Endothelial cell of umbilical vein (primary cell): Measurements from ENCODE around the gene MIER1. TPM values are rescaled to one million over a fixed set of nuclear protein-coding genes. Genes with fewer than 3 reads are reported as not detected.

Source experiments
- BruUV-seq: library from RNA; stranded (reverse); fragments of 400-500 nt; replicated peaks from 2 replicates; lab custom pipeline; 2021; lab: Mats Ljungman, UMichigan
- CTCF ChIA-PET: fragments of 300-600, 350-600 bp; sonication (Branson Sonifier 250); formaldehyde crosslinking; loops from one replicate; lab custom pipeline; 2021; ENCODE audit warnings: antibody characterized with exemption, inconsistent platforms; lab: Charles Lee
- POLR2A ChIA-PET: fragments of 300-600, 350-600 bp; sonication (Branson Sonifier 250); formaldehyde crosslinking; loops from one replicate; lab custom pipeline; 2021; ENCODE audit warnings: antibody characterized with exemption, inconsistent platforms; lab: Charles Lee
- DNase-seq: peaks from one replicate; pipeline ENCODE4 v3.0.0-alpha.2; 2011; ENCODE audit warnings: low read depth, low spot score
- FAIRE-seq: peaks from 2 replicates; lab custom pipeline; 2011; peaks lifted over from hg19 to GRCh38; lab: Jason Lieb, UNC
- H2AFZ ChIP-seq: 2 replicates; pipeline ENCODE4 v1.6.0; 2012; ENCODE audit warnings: low read depth, low read length, control low read depth, inconsistent platforms
- H3K27ac ChIP-seq: 2 replicates; pipeline ENCODE4 v1.5.1; 2011; ENCODE audit warnings: low read depth, mild to moderate bottlenecking, control low read depth, low read length, moderate library complexity; ENCODE audit not compliant: insufficient read depth
- H3K27me3 ChIP-seq, 2 experiments: 2 replicates each; pipeline versions ENCODE4 v1.6.0 to v1.6.1; 2011; ENCODE audit warnings: low read length in 2 of 2, mixed read lengths in 1 of 2; ENCODE audit not compliant: control insufficient read depth in 2 of 2, insufficient read depth in 2 of 2
- H3K36me3 ChIP-seq, 2 experiments: 2 replicates in 1 of 2; 3 replicates in 1 of 2; pipeline ENCODE4 v1.5.1; 2011; ENCODE audit warnings: low read length in 2 of 2, mild to moderate bottlenecking in 1 of 2, moderate library complexity in 1 of 2; ENCODE audit not compliant: control insufficient read depth in 2 of 2, insufficient read depth in 2 of 2; ENCODE audit errors: extremely low read depth in 1 of 2
- H3K4me1 ChIP-seq: 3 replicates; pipeline ENCODE4 v1.5.1; 2011; ENCODE audit warnings: mild to moderate bottlenecking, low read length; ENCODE audit not compliant: control insufficient read depth, insufficient read depth; ENCODE audit errors: extremely low read depth
- H3K4me2 ChIP-seq: 2 replicates; pipeline ENCODE4 v1.6.1; 2011; ENCODE audit warnings: low read length, control low read depth, mixed read lengths; ENCODE audit not compliant: insufficient read depth
- H3K4me3 ChIP-seq, 3 experiments: fragments of 200-600 bp in 1 of 3; sonication (generic), shearing (Covaris generic) in 1 of 3; replicated peaks in 1 of 3; 2 replicates each; pipeline ENCODE4 v1.5.1; 2011 to 2016; ENCODE audit warnings: control low read depth in 3 of 3, low read length in 3 of 3, mild to moderate bottlenecking in 2 of 3, inconsistent platforms in 1 of 3, low read depth in 1 of 3, moderate library complexity in 1 of 3; ENCODE audit not compliant: insufficient read depth in 1 of 3
- H3K79me2 ChIP-seq: 2 replicates; pipeline ENCODE4 v1.6.0; 2012; ENCODE audit warnings: low read length, inconsistent platforms; ENCODE audit not compliant: control insufficient read depth, insufficient read depth
- H3K9ac ChIP-seq: replicated peaks from 2 replicates; pipeline ENCODE3; 2011; ENCODE audit warnings: low read length, control low read depth; ENCODE audit not compliant: insufficient read depth; ENCODE audit errors: extremely low read depth
- H3K9me1 ChIP-seq: replicated peaks from 3 replicates; pipeline ENCODE4 v1.6.0; 2011; ENCODE audit warnings: mild to moderate bottlenecking, low read length; ENCODE audit not compliant: control insufficient read depth, insufficient read depth; ENCODE audit errors: extremely low read depth
- H3K9me3 ChIP-seq: replicated peaks from 2 replicates; pipeline ENCODE4 v1.5.1; 2012; ENCODE audit warnings: low read length, inconsistent platforms; ENCODE audit not compliant: control insufficient read depth, insufficient read depth
- H4K20me1 ChIP-seq: replicated peaks from 2 replicates; pipeline ENCODE3; 2011; ENCODE audit warnings: mild to moderate bottlenecking, low read length; ENCODE audit not compliant: control insufficient read depth, insufficient read depth; ENCODE audit errors: extremely low read depth
- EZH2 ChIP-seq: IDR thresholded peaks from 2 replicates; pipeline ENCODE4 v1.6.1; 2012; ENCODE audit warnings: borderline replicate concordance, low read depth, mild to moderate bottlenecking, moderate library complexity, low read length, inconsistent platforms; ENCODE audit not compliant: severe bottlenecking
- FOS ChIP-seq: IDR thresholded peaks from 2 replicates; pipeline ENCODE4 v1.6.1; 2011; ENCODE audit warnings: mild to moderate bottlenecking, low read length, moderate library complexity, borderline replicate concordance; ENCODE audit not compliant: insufficient read depth
- GATA2 ChIP-seq: IDR thresholded peaks from 2 replicates; pipeline ENCODE4 v1.7.0; 2011; ENCODE audit warnings: low read depth, mild to moderate bottlenecking, moderate library complexity, mixed read lengths, low read length; ENCODE audit not compliant: insufficient read length, insufficient read depth
- JUN ChIP-seq: IDR thresholded peaks from 2 replicates; pipeline ENCODE4 v1.6.1; 2011; ENCODE audit warnings: borderline replicate concordance, low read depth; ENCODE audit not compliant: insufficient read length, insufficient read depth
- MAX ChIP-seq: IDR thresholded peaks from 2 replicates; pipeline ENCODE4 v1.6.1; 2011; ENCODE audit not compliant: insufficient read depth, insufficient read length
- MYC ChIP-seq: IDR thresholded peaks from one replicate; pipeline ENCODE4 v1.6.1; 2011; ENCODE audit warnings: mild to moderate bottlenecking, low read depth, low read length
- POLR2A ChIP-seq: IDR thresholded peaks from 2 replicates; pipeline ENCODE4 v1.6.1; 2012; ENCODE audit warnings: low read depth, mild to moderate bottlenecking, control low read depth, low read length
- POLR2AphosphoS5 ChIP-seq: IDR thresholded peaks from 2 replicates; pipeline ENCODE4 v1.6.1; 2012; ENCODE audit warnings: low read depth, mild to moderate bottlenecking, control low read depth, low read length, moderate library complexity; ENCODE audit not compliant: insufficient read depth
- dilution Hi-C: fragments of 300-500 bp; cut with MboI; formaldehyde crosslinking; loops from one replicate; pipeline ENCODE4 v1.15.0; 2019; ENCODE audit warnings: low sequenced_read_pairs; ENCODE audit not compliant: extremely low pct_ligation_motif_present
- intact Hi-C: fragments of 100-400 bp; cut with micrococcal nuclease; formaldehyde crosslinking; loops from one replicate; pipeline ENCODE4 v1.10.0; 2022
- polyA plus RNA-seq, 4 experiments: library from polyadenylated mRNA; depleted of rRNA in 3 of 4; stranded (reverse) in 3 of 4; unstranded in 1 of 4; fragments of >200 nt; gene quantifications; 2 replicates each; pipeline versions ENCODE4 v1.2.1 to v1.2.3, GENCODE V29; 2011 to 2012; ENCODE audit warnings: missing spikeins in 1 of 4
- total RNA-seq: library from RNA; stranded (reverse); gene quantifications from 2 replicates; pipeline ENCODE4 v1.2.3, GENCODE V29; 2021
- TF ChIP-seq, protein P1 (sequence below), 2 donors: IDR thresholded peaks; 1 replicate in 1 of 2; 2 replicates in 1 of 2; pipeline ENCODE4 v1.5.1; 2011; ENCODE audit warnings: low read length in 2 of 2, mild to moderate bottlenecking in 2 of 2, moderate library complexity in 2 of 2, control low read depth in 1 of 2, inconsistent platforms in 1 of 2, low read depth in 1 of 2; ENCODE audit not compliant: insufficient read depth in 1 of 2; ENCODE audit errors: extremely low read depth in 1 of 2

Gene MIER1
- total and polyA plus RNA-seq, 2 donors (not counting 3 experiments of a cell fraction or from before 2014, with no cell fraction given): 7.3 to 36.8 TPM

DNA sequence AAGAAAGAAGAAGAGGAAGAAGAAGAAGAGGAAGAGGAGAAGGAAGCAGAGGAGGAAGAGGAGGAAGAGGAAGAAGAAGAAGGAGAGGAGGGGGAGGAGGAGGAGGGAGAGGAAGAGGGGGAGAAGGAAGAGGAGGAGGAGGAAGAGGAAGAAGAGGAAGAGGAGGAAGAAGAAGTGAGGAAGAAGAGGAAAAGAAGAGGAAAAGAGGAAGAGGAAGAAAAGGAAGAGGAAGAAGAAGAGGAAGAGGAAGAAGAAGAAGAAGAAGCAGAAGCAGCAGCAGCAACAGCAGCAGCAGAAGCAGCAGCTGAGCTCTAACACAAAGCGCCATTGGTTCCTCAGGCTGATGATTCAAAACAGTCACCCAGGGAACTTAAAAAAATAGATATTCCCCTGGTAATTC lies 34.2 kb upstream of the MIER1 start:
- H3K9me1 ChIP-seq: no peaks in the 10 kb centered on the region
- H3K4me2 ChIP-seq: no peak overlapping the region
- H3K27me3 ChIP-seq: no peaks in the 10 kb centered on the region
- H3K9ac ChIP-seq: no peak overlapping the region
- no peak overlapping the region for H3K4me3 ChIP-seq
- no TSS peak for BruUV-seq
- FAIRE-seq (no peak), DNase-seq (no peak)
- no peaks in the 10 kb centered on the region for H4K20me1 ChIP-seq
- TF ChIP-seq FOS (no peak), POLR2AphosphoS5 (no peak), EZH2 (no peak), MYC (no peak), JUN (no peak), MAX (no peak), GATA2 (no peak), POLR2A (no peak)
- TF ChIP-seq, protein P1, sequence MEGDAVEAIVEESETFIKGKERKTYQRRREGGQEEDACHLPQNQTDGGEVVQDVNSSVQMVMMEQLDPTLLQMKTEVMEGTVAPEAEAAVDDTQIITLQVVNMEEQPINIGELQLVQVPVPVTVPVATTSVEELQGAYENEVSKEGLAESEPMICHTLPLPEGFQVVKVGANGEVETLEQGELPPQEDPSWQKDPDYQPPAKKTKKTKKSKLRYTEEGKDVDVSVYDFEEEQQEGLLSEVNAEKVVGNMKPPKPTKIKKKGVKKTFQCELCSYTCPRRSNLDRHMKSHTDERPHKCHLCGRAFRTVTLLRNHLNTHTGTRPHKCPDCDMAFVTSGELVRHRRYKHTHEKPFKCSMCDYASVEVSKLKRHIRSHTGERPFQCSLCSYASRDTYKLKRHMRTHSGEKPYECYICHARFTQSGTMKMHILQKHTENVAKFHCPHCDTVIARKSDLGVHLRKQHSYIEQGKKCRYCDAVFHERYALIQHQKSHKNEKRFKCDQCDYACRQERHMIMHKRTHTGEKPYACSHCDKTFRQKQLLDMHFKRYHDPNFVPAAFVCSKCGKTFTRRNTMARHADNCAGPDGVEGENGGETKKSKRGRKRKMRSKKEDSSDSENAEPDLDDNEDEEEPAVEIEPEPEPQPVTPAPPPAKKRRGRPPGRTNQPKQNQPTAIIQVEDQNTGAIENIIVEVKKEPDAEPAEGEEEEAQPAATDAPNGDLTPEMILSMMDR (IDR thresholded peaks at IDR 0.05; ENCODE audit: extremely low read depth in 1 of 2, insufficient read depth in 1 of 2, low read depth in 1 of 2, low read length in 2 of 2): no peak
- H3K36me3 ChIP-seq: no peaks in the 10 kb centered on the region
- dilution Hi-C loops (no loop called here), intact Hi-C loops (no loop called here)
- H2AFZ ChIP-seq: no peak overlapping the region
- ChIA-PET POLR2A (no interaction called here), CTCF (no interaction called here)
- no peaks in the 10 kb centered on the region for H3K79me2 ChIP-seq
- H3K4me1 ChIP-seq: no peaks in the 10 kb centered on the region
- no peaks in the 10 kb centered on the region for H3K9me3 ChIP-seq
- H3K27ac ChIP-seq: no peak overlapping the region
